Lower lobe of right lung (tissue), 2 donors: ENCODE results near the gene WDR77. TPM values are rescaled to one million over a fixed set of nuclear protein-coding genes. Genes with fewer than 3 reads are reported as not detected.
A peak's percentile ranks its signal among the peaks of the same experiment; 100 is the strongest.

Experiments
- ATAC-seq, 2 donors: fragments of 200-7000 bp; cut with Tn5 transposase; one replicate each; pipeline ENCODE4 v1.9.1; 2020 to 2022; ENCODE audit warnings: mild to moderate bottlenecking in 2 of 2, moderate library complexity in 2 of 2
- DNase-seq: peaks from one replicate; pipeline ENCODE4 v3.0.0-alpha.2; 2020
- H3K27ac ChIP-seq: fragments of 200-600 bp; one replicate; pipeline ENCODE4 v1.8.0; 2022
- H3K27me3 ChIP-seq: fragments of 200-600 bp; one replicate; pipeline ENCODE4 v1.8.0; 2022; ENCODE audit warnings: low read depth
- H3K36me3 ChIP-seq: fragments of 200-600 bp; one replicate; pipeline ENCODE4 v1.8.0; 2022; ENCODE audit warnings: mild to moderate bottlenecking
- H3K4me1 ChIP-seq: fragments of 200-600 bp; one replicate; pipeline ENCODE4 v1.8.0; 2022
- H3K4me3 ChIP-seq: fragments of 200-600 bp; one replicate; pipeline ENCODE4 v1.8.0; 2022; ENCODE audit warnings: mild to moderate bottlenecking
- H3K9me3 ChIP-seq: fragments of 200-600 bp; one replicate; pipeline ENCODE4 v1.8.0; 2022
- intact Hi-C: fragments of 100-400 bp; cut with DNase I; formaldehyde crosslinking; loops from one replicate; pipeline ENCODE4 v1.11.0; 2022
- long read RNA-seq: library from polyadenylated mRNA; unstranded; transcript quantifications from one replicate; pipeline ENCODE4 v2.0.0, GENCODE V29; 2021
- total RNA-seq: library from RNA; stranded (reverse); fragmentation: NEBNext Ultra II Directional; extraction: Animal tissue kit (Norgen Biotek cat#: 25700); gene quantifications from one replicate; pipeline ENCODE4 v1.2.1, GENCODE V29; 2021
- TF ChIP-seq, protein P1 (sequence below): fragments of 200-600 bp; IDR thresholded peaks from one replicate; pipeline ENCODE4 v1.8.0; 2022; ENCODE audit warnings: antibody characterized with exemption, mild to moderate bottlenecking
- donor health status: DM: no; HTN: yes; CAD: no; lungs with severe emphysema.

The WDR77 gene
- total RNA-seq, result 15.1 TPM
- long read RNA-seq, transcript WDR77-201 (10 exons, 2,576 nt), result major isoform, 32 of 48 reads
- long read RNA-seq, partial matches to known transcripts, result 6 of 48 reads
- long read RNA-seq, other reads (novel, unspliced or antisense), result 10 of 48 reads

DNA sequence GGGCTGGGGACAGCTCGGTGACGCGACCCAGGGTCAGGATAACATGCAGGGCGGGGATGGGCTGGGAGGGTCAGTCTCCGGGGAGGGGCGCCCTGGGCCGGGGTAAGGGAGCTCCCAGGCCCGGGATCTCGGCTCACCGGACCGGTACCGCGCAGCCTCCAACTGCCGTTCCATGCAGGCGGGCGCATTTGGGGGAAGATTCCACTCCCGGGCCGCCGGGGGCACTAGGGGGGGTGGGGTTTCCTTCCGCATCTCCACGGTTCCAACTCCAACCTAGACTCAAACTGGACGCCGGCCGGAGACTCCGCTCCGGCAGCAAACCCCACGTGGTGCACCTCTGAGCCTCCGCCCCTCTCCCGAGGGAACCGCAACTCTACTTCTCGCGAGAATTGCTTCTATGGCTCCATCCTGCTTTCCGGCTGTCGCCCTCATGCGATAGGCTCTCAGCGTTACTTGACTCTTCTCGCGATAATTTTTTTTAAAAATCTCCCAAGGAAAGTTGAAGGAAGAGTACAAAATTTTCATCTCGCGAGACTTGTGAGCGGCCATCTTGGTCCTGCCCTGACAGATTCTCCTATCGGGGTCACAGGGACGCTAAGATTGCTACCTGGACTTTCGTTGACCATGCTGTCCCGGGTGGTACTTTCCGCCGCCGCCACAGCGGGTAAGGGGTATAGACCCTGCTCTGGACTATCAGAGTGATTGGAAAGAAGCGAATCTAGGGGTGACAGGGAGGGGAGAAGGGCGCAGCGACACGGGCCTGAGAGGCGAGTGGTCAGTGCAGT lies at the start of gene WDR77, which contains the start of gene ATP5PB:
Gene WDR77, minus strand, starts transcription at position 339 of the 785 bp plus-strand sequence. Its CDS starts 87 bp downstream, at position 252.
Gene ATP5PB, plus strand, starts transcription at position 547 of the 785 bp plus-strand sequence. Its CDS starts 78 bp downstream, at position 625.
- H3K9me3 ChIP-seq, result no peaks in the 10 kb centered on the region
- peak; percentile 98 for ATAC-seq
- intact Hi-C loops, result no loop called here
- H3K4me3 ChIP-seq, result peak within 1 kb of the TSS; percentile 91
- H3K36me3 ChIP-seq, result peaks cover 39% of the 10 kb centered on the region
- DNase-seq, result peak; percentile 95
- H3K4me1 ChIP-seq, result peaks cover 62% of the 10 kb centered on the region
- TF ChIP-seq, protein P1, sequence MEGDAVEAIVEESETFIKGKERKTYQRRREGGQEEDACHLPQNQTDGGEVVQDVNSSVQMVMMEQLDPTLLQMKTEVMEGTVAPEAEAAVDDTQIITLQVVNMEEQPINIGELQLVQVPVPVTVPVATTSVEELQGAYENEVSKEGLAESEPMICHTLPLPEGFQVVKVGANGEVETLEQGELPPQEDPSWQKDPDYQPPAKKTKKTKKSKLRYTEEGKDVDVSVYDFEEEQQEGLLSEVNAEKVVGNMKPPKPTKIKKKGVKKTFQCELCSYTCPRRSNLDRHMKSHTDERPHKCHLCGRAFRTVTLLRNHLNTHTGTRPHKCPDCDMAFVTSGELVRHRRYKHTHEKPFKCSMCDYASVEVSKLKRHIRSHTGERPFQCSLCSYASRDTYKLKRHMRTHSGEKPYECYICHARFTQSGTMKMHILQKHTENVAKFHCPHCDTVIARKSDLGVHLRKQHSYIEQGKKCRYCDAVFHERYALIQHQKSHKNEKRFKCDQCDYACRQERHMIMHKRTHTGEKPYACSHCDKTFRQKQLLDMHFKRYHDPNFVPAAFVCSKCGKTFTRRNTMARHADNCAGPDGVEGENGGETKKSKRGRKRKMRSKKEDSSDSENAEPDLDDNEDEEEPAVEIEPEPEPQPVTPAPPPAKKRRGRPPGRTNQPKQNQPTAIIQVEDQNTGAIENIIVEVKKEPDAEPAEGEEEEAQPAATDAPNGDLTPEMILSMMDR, result no peak
- H3K27ac ChIP-seq, result peak within 1 kb of the TSS; percentile 83
- H3K27me3 ChIP-seq, result no peaks in the 10 kb centered on the region

DNA sequence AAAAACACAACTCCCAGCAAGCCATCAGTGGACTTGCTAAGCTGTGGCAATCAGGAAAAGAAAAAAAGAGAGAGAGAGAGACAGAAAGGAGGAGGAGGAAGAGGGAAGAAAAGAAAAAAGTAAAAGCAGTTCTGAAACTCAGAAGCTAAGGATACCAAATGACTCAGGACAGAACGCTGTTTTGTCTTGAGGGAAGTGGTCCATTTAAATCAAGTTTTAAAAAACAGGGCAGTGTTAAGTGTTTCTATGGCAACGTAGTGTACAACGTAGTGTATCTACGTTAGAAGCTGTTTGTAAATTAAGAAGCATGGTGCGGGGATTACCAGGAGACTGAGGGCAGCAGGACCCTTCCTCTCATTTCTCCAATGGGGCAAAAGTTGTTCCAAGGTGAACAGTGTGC lies 48.5 kb upstream of the WDR77 start:
- Histone ChIP-seq H3K27ac (no peak overlapping the region), H3K36me3 (no peaks in the 10 kb centered on the region), H3K4me3 (no peak overlapping the region), H3K4me1 (no peaks in the 10 kb centered on the region), H3K27me3 (no peaks in the 10 kb centered on the region), H3K9me3 (no peaks in the 10 kb centered on the region)
- no peak for DNase-seq
- TF ChIP-seq, protein P1, result no peak
- no peak for ATAC-seq
- intact Hi-C loops, result no loop called here

DNA sequence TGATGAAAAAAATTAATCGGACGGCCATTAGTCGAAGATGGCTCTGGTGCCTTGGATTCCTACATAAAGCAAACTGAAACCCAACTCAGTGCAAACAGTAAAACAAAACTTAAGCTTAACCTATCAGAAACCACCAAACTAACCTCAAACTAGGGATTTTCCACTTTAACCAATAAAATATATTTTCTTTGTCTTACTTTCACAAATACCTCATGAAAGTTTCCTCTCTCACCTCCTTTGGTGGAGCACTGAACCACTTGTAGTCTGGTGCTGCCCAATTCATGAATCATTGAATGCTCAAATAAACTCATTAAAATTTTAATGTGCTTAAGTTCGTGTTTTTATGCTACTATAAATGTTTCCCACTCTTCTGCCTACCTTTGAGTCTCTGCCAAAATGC lies 47.3 kb upstream of the WDR77 start:
- DNase-seq (no peak), ATAC-seq (no peak)
- Histone ChIP-seq H3K4me1 (no peaks in the 10 kb centered on the region), H3K9me3 (no peaks in the 10 kb centered on the region), H3K27ac (no peak overlapping the region), H3K27me3 (no peaks in the 10 kb centered on the region), H3K36me3 (no peaks in the 10 kb centered on the region), H3K4me3 (no peak overlapping the region)
- intact Hi-C loops, result no loop called here
- TF ChIP-seq, protein P1, result no peak

DNA sequence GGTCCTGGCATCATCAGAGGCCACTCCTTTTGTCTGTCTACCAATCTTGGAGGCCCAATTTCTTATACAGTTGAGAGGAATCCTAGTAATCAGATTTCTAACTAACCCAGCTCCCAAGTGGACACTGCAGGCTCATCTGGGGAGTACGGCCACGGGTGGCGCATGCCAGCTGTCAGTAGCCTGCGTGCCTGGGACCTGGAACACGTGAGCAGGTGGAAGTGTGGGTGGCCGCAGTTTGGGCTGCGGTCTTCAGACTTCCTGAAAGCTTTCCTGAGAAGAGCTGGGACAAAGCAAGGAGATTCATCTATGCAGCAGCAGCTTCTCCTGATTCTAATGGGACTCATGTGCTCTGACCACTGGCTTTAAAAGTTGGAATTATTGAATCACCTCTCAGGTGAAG lies 42.0 kb upstream of the WDR77 start:
- Histone ChIP-seq H3K27ac (peak overlapping the region; percentile 70), H3K9me3 (no peaks in the 10 kb centered on the region), H3K4me3 (no peak overlapping the region), H3K27me3 (no peaks in the 10 kb centered on the region), H3K4me1 (peaks cover 16% of the 10 kb centered on the region), H3K36me3 (no peaks in the 10 kb centered on the region)
- ATAC-seq, result no peak
- TF ChIP-seq, protein P1, result no peak
- no peak for DNase-seq
- intact Hi-C loops, result no loop called here

DNA sequence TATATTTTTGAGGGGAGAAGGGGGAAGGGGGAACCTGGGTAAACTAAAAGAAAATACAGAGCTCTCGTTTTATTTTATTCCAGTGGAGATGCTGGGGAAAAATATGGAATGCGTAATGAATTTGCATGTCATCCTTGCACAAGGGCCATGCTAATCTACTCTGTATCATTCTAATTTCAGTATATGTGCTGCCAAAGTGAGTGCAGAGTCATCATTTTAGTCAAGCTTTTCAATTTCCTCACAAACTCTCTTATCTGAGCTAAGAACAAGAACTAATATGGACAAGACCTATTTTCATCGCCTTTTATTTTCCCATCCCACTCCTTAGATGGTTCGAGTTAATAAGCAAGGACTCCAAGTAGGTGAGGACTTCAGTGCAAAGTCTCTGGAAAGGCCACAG lies 41.2 kb upstream of the WDR77 start:
- Histone ChIP-seq H3K9me3 (no peaks in the 10 kb centered on the region), H3K27me3 (no peaks in the 10 kb centered on the region), H3K36me3 (no peaks in the 10 kb centered on the region), H3K4me3 (no peak overlapping the region), H3K27ac (peak overlapping the region; percentile 70), H3K4me1 (peaks cover 16% of the 10 kb centered on the region)
- DNase-seq, result no peak
- intact Hi-C loops, result no loop called here
- TF ChIP-seq, protein P1, result no peak
- no peak for ATAC-seq
